RPMI7951 (cell line): Measurements from ENCODE around the gene TM6SF1. TPM values are rescaled to one million over a fixed set of nuclear protein-coding genes. Genes with fewer than 3 reads are reported as not detected.
"Not testable (repeated sequence)": the region's sequence is repeated elsewhere in the genome, so short reads cannot be mapped to it uniquely, and the experiment has no call there.

Experiments
- DNase-seq: peaks from one replicate; pipeline ENCODE4 v3.0.0-alpha.2; 2012; ENCODE audit warnings: low read depth
- total RNA-seq: library from RNA; depleted of rRNA; stranded (reverse); fragments of >200 nt; shearing (Covaris generic); gene quantifications from 2 replicates; pipeline ENCODE4 v1.2.3, GENCODE V29; 2014

The TM6SF1 gene
- total RNA-seq, 1 experiment from 2014 or later: not detected

- no peak for DNase-seq
These were observed 18.6 kb upstream of the TM6SF1 start for GRCh38 chr15:83088876-83089275.

- DNase-seq: no peak
These were observed 17.0 kb upstream of the TM6SF1 start for GRCh38 chr15:83090465-83090864.

- DNase-seq: not testable (repeated sequence)
These were observed 15.5 kb upstream of the TM6SF1 start for GRCh38 chr15:83091965-83092308.

GRCh38 chr15:83092309-83092976 is 15.0 kb upstream of the TM6SF1 start:
- no peak for DNase-seq

GRCh38 chr15:83094583-83094982 is 12.9 kb upstream of the TM6SF1 start:
- no peak for DNase-seq

- DNase-seq: no peak
These were observed 9.4 kb upstream of the TM6SF1 start for GRCh38 chr15:83098079-83098478.

- no peak for DNase-seq
These were observed 8.2 kb upstream of the TM6SF1 start for GRCh38 chr15:83099290-83099689.

- DNase-seq: no peak
These were observed 7.3 kb upstream of the TM6SF1 start for GRCh38 chr15:83100097-83100646.

- DNase-seq: no peak
These were observed 5.1 kb upstream of the TM6SF1 start for GRCh38 chr15:83102346-83102745.

GRCh38 chr15:83104141-83104540 is 3.3 kb upstream of the TM6SF1 start:
- DNase-seq: no peak

- DNase-seq: no peak
These were observed 2.0 kb upstream of the TM6SF1 start for GRCh38 chr15:83105440-83105839.

GRCh38 chr15:83107841-83108181 is 366 bp downstream of the TM6SF1 start:
- no peak for DNase-seq

GRCh38 chr15:83108266-83109219 is 1.1 kb downstream of the TM6SF1 start:
- DNase-seq: no peak

GRCh38 chr15:83109532-83109931 is 2.1 kb downstream of the TM6SF1 start:
- no peak for DNase-seq

- DNase-seq: no peak
These were observed 2.9 kb downstream of the TM6SF1 start for GRCh38 chr15:83110381-83110780.

- DNase-seq: no peak
These were observed 3.7 kb downstream of the TM6SF1 start for GRCh38 chr15:83111149-83111548.

GRCh38 chr15:83112233-83112955 is 4.9 kb downstream of the TM6SF1 start:
- DNase-seq: peak; percentile 31

- DNase-seq: no peak
These were observed 5.5 kb downstream of the TM6SF1 start for GRCh38 chr15:83112956-83113299.

GRCh38 chr15:83113881-83114674 is 6.6 kb downstream of the TM6SF1 start:
- DNase-seq: no peak

- no peak for DNase-seq
These were observed 7.4 kb downstream of the TM6SF1 start for GRCh38 chr15:83114856-83115255.

- no peak for DNase-seq
These were observed 8.0 kb downstream of the TM6SF1 start for GRCh38 chr15:83115410-83115809.
